ENCODE measurements around the gene ROGDI. TPM values are rescaled to one million over a fixed set of nuclear protein-coding genes. Genes with fewer than 3 reads are reported as not detected.

The ROGDI gene
- total and polyA plus RNA-seq, 10 of the 15 experiments (the other 5 are each of a cell fraction or from before 2014, with no cell fraction given) = 0.40 to 23.5 (median 12.3) TPM

- no peak for TF ChIP-seq KLF5 (IDR thresholded peaks at IDR 0.05; ENCODE audit: partially characterized antibody)
Observed at GRCh38 chr16:4801962-4802658, at the start of gene ROGDI (continued).

- BruUV-seq (replicated peaks) = no TSS peak
- Histone ChIP-seq H2AFZ (ENCODE audit: control insufficient read depth, low read depth, low read length) (no peak overlapping the region), H4K20me1 (ENCODE audit: control insufficient read depth, insufficient read depth) (no peaks in the 10 kb centered on the region), H3K4me1 (ENCODE audit: control insufficient read depth, insufficient read depth, low read length) (no peaks in the 10 kb centered on the region), H3K27ac (ENCODE audit: control insufficient read depth, insufficient read depth) (no peak overlapping the region), H3K36me3 (ENCODE audit: control insufficient read depth in 2 of 2, insufficient read depth in 2 of 2, low read length in 1 of 2) (peaks cover 0 to 12% of the 10 kb centered on the region in 2 experiments; a peak in 3 of 4 replicates), H3K4me2 (ENCODE audit: control insufficient read depth, insufficient read depth) (peak overlapping the region; percentile 60), H3K27me3 (replicated peaks in 1 of 2; ENCODE audit: control insufficient read depth in 2 of 2, insufficient read depth in 2 of 2, low read length in 1 of 2) (no peaks in the 10 kb centered on the region), H3K9me3 (replicated peaks; ENCODE audit: control insufficient read depth, insufficient read depth, low read length) (no peaks in the 10 kb centered on the region), H3K4me3 (peak overlapping the region; percentile 69), H3K79me2 (ENCODE audit: control insufficient read depth, insufficient read depth, low read length) (peaks cover 65% of the 10 kb centered on the region), H3K9ac (ENCODE audit: control insufficient read depth, insufficient read depth, low read length) (no peak overlapping the region)
- ChIA-PET CTCF (interaction anchor here (0.6 to 1.5 kb wide), 3 partner anchors 14 to 234 kb away, joined by 3 to 4 read pairs (median 3); no protein-coding TSS in a partner anchor), POLR2A (no interaction called here), RAD21 (ENCODE audit: unreplicated experiment) (no interaction called here), SMC1A (ENCODE audit: uncharacterized antibody, unreplicated experiment) (interaction anchor here (0.9 to 1.4 kb wide), 2 partner anchors 9 to 115 kb away, joined by 4 read pairs; partner anchors contain the start of gene DNAAF8)
- FAIRE-seq (no peak), DNase-seq (ENCODE audit: low read depth, low spot score) (no peak), ATAC-seq (no peak)
- in situ Hi-C loops (cut with MboI) = no loop called here
- 97% methylated on average over 3 of the region's 3 CpGs for WGBS (ENCODE audit: insufficient coverage, insufficient replicate concordance, low lambda C conversion rate, missing lambda C conversion rate)
- TF ChIP-seq NFYB (IDR thresholded peaks at IDR 0.05; ENCODE audit: insufficient read depth, low read depth, low read length) = no peak
- TF ChIP-seq NFXL1 (IDR thresholded peaks at IDR 0.05; ENCODE audit: borderline replicate concordance) = no peak
- intact Hi-C loops (cut with micrococcal nuclease; ENCODE audit: unreplicated experiment) = no loop called here
Observed at GRCh38 chr16:4850211-4850610, 47.8 kb upstream of the ROGDI start.
